ENCODE data around the gene HABP4.

- TF ChIP-seq POLR2A (IDR thresholded peaks at IDR 0.05) (no peak), POLR2AphosphoS5 (IDR thresholded peaks at IDR 0.05; ENCODE audit: insufficient read depth in 1 of 2, low read depth in 1 of 2) (no peak)
- TF ChIP-seq, protein P1, sequence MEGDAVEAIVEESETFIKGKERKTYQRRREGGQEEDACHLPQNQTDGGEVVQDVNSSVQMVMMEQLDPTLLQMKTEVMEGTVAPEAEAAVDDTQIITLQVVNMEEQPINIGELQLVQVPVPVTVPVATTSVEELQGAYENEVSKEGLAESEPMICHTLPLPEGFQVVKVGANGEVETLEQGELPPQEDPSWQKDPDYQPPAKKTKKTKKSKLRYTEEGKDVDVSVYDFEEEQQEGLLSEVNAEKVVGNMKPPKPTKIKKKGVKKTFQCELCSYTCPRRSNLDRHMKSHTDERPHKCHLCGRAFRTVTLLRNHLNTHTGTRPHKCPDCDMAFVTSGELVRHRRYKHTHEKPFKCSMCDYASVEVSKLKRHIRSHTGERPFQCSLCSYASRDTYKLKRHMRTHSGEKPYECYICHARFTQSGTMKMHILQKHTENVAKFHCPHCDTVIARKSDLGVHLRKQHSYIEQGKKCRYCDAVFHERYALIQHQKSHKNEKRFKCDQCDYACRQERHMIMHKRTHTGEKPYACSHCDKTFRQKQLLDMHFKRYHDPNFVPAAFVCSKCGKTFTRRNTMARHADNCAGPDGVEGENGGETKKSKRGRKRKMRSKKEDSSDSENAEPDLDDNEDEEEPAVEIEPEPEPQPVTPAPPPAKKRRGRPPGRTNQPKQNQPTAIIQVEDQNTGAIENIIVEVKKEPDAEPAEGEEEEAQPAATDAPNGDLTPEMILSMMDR (IDR thresholded peaks at IDR 0.05), result no peak
Measured at GRCh38 chr9:96458226-96458625, 8.3 kb downstream of the HABP4 start.
